ENCODE data around the gene SPEN.

The SPEN gene

DNA sequence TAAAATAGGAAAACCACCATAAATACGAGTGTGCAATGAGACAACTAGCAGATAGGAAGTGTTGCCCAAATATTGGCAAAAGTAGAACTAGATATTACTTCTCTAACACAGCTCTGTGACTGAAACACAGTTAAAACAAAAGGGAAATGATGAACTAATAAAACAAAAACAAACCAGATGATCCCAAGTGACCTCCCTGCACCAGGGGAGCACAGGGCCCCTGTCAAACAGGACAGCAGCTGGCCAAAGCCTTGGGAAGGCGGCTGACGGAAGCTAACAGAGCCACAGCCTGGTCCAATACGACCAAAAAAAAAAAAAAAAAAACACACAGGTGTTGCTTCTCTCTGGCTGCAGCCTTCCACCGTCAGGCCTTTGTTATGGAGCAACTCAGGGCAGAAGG lies 110.6 kb downstream of the SPEN start:
- TF ChIP-seq, protein P1, sequence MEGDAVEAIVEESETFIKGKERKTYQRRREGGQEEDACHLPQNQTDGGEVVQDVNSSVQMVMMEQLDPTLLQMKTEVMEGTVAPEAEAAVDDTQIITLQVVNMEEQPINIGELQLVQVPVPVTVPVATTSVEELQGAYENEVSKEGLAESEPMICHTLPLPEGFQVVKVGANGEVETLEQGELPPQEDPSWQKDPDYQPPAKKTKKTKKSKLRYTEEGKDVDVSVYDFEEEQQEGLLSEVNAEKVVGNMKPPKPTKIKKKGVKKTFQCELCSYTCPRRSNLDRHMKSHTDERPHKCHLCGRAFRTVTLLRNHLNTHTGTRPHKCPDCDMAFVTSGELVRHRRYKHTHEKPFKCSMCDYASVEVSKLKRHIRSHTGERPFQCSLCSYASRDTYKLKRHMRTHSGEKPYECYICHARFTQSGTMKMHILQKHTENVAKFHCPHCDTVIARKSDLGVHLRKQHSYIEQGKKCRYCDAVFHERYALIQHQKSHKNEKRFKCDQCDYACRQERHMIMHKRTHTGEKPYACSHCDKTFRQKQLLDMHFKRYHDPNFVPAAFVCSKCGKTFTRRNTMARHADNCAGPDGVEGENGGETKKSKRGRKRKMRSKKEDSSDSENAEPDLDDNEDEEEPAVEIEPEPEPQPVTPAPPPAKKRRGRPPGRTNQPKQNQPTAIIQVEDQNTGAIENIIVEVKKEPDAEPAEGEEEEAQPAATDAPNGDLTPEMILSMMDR (IDR thresholded peaks at IDR 0.05; ENCODE audit: low read depth, low read length, missing control alignments) = no peak
- H3K4me3 ChIP-seq (ENCODE audit: low read depth, low read length) = no peak overlapping the region
- in situ Hi-C loops (cut with HindIII; ENCODE audit: low sequenced_read_pairs) = no loop called here
- DNase-seq (ENCODE audit: low read depth) = no peak

DNA sequence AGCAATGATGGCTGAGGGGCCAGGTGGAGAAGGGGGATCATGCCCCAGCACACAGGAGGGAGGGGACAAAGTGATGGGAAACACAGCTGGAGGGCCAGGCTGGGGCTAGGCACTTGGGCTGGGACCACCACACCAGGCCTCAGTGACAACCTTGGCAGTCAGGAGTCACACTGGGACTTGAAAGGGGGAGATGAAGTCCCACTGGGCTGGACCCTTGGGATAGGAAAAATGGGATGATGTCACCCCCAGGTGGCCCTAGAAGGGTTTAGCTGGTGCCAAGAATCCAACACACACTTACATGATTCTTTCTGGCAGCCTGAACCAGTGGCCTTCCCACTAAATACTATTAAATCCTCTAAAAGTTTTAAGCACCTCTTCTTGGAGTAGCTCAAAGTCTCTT lies 111.3 kb downstream of the SPEN start:
- no peak for DNase-seq (ENCODE audit: low read depth)
- in situ Hi-C loops (cut with HindIII; ENCODE audit: low sequenced_read_pairs) = no loop called here
- no peak overlapping the region for H3K4me3 ChIP-seq (ENCODE audit: low read depth, low read length)
- TF ChIP-seq, protein P1 (IDR thresholded peaks at IDR 0.05; ENCODE audit: low read depth, low read length, missing control alignments) = no peak

DNA sequence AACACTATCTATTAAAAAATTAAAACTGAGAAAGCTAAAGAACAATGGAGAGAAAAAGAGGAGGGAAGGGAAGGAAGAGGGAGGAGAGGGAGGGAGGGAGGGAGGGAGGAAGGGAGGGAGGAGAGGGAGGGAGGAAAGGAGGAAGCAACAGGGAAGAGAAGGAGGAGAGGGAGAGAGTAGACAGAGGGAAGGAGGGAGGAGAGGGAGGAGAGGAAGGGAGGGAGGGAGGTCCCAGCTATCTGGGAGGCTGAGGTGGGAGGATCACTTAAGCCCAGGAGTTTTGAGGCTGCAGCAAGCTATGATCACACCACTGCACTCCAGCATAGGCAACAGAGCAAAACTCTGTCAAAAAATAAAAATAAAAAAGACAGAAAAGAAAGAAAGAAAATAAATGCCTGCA lies 111.9 kb downstream of the SPEN start:
- in situ Hi-C loops (cut with HindIII; ENCODE audit: low sequenced_read_pairs) = no loop called here
- no peak overlapping the region for H3K4me3 ChIP-seq (ENCODE audit: low read depth, low read length)
- TF ChIP-seq, protein P1 (IDR thresholded peaks at IDR 0.05; ENCODE audit: low read depth, low read length, missing control alignments) = no peak
- no peak for DNase-seq (ENCODE audit: low read depth)

DNA sequence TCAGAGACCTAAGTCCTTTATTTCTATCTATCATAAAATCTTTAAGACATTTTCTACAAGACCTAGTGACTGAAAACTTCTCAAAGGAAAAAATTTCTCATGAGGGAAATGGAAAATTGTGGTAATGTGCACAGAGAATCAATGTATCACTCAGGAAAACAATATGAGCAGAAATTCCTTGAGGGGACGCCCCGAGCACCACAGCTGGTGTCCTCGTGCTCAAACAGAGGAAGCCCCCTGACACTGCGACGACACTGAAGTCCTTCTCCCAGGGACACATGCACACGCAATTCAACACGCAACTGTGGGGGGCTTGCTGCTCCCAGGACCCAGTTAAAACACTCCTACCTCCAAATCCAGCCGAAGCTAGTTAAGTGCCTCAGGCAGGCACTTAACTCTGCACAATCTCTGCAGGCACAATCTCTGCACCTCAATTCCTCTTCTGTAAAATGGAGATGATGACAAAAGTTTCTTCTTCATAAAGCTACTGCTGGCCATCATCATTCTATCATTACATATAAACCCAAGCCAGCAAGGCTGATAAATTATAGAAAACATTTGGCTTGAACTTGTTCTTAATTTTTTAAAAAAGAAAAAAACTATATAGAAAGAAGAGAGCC lies 112.4 kb downstream of the SPEN start:
- DNase-seq (ENCODE audit: low read depth) = no peak
- H3K4me3 ChIP-seq (ENCODE audit: low read depth, low read length) = no peak overlapping the region
- in situ Hi-C loops (cut with HindIII; ENCODE audit: low sequenced_read_pairs) = no loop called here
- TF ChIP-seq, protein P1 (IDR thresholded peaks at IDR 0.05; ENCODE audit: low read depth, low read length, missing control alignments) = no peak

DNA sequence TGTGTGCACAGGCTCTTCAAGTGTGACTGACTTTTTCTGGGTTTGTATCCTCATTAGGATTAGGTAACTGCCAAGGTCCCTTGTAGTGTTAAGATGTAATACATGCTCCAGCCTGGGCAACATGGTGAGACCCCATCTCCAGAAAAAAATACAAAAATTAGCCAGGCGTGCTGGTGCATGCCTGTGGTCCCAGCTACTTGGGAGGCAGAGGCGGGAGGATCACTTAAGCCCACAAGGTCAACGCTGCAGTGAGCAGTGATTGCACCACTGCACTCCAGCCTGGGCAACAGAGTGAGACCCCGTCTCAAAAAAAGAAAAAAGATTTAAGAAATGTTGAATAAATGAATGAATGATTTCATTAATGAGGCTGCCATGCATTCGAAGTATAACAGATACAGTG lies 113.3 kb downstream of the SPEN start:
- no peak for DNase-seq (ENCODE audit: low read depth)
- in situ Hi-C loops (cut with HindIII; ENCODE audit: low sequenced_read_pairs) = no loop called here
- TF ChIP-seq, protein P1 (IDR thresholded peaks at IDR 0.05; ENCODE audit: low read depth, low read length, missing control alignments) = no peak

DNA sequence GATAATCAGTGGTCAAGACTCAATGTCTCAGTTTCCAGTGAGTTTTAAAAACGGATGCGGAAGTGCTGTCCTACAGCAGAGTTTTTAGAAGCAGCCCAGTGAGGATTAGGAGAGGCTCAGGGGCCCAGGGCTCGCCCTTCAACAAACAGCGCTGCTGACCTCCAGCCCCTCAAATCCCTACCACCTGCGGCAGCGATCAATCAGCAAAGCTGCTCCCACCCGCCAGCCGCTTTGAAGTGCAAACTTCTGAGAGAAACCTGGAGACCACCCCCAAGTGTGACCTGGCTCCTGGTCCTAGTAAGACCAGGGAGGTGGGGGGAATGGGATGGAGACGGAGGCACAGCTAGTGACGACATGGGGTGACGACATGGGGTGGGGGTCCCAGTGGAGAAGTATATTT lies 114.0 kb downstream of the SPEN start:
- no peak overlapping the region for H3K4me3 ChIP-seq (ENCODE audit: low read depth, low read length)
- in situ Hi-C loops (cut with HindIII; ENCODE audit: low sequenced_read_pairs) = no loop called here
- no peak for DNase-seq (ENCODE audit: low read depth)
- TF ChIP-seq, protein P1 (IDR thresholded peaks at IDR 0.05; ENCODE audit: low read depth, low read length, missing control alignments) = no peak

More for the DNA sequence above, 113.3 kb downstream of the SPEN start:
- no peak overlapping the region for H3K4me3 ChIP-seq (ENCODE audit: low read depth, low read length)

Measured in astrocyte of the cerebellum (primary cell).